ENCODE measurements around the gene TAS2R38. TPM values are rescaled to one million over a fixed set of nuclear protein-coding genes. Genes with fewer than 3 reads are reported as not detected.
A peak's percentile ranks its signal among the peaks of the same experiment; 100 is the strongest.
"Not testable (repeated sequence)": the region's sequence is repeated elsewhere in the genome, so short reads cannot be mapped to it uniquely, and the experiment has no call there.

TAS2R38 gene
- total RNA-seq, 2 experiments from 2014 or later: not detected

DNA sequence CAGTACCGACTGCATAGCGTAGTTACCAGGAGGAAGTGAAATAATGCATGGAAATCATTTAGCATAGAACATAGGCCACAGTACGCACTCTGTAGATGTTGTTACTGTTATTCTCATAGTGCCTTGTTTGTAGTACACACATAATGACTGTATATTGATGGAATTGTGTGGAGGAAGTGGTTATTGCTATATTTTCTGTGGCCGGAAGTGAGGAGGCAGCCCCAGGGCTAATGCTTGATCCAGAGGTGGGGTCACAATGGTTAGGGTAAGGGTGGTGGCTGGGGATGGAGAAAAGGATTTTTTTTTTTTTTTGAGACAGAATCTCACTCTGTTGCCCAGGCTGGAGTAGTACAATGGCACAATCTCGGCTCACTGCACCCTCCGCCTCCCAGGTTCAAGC lies 17.6 kb upstream of the TAS2R38 start:
- no peaks in the 10 kb centered on the region for H3K36me3 Mint-ChIP-seq
- H3K4me3 Mint-ChIP-seq: no peak overlapping the region
- no peaks in the 10 kb centered on the region for H3K27me3 Mint-ChIP-seq
- H3K9me3 Mint-ChIP-seq: no peaks in the 10 kb centered on the region
- DNase-seq (no peak), ATAC-seq (ENCODE audit: low read depth) (peak; percentile 26)
- POLR2A ChIA-PET: no interaction called here
- peaks cover 6% of the 10 kb centered on the region for H3K4me1 Mint-ChIP-seq
- no peak overlapping the region for H3K27ac Mint-ChIP-seq

DNA sequence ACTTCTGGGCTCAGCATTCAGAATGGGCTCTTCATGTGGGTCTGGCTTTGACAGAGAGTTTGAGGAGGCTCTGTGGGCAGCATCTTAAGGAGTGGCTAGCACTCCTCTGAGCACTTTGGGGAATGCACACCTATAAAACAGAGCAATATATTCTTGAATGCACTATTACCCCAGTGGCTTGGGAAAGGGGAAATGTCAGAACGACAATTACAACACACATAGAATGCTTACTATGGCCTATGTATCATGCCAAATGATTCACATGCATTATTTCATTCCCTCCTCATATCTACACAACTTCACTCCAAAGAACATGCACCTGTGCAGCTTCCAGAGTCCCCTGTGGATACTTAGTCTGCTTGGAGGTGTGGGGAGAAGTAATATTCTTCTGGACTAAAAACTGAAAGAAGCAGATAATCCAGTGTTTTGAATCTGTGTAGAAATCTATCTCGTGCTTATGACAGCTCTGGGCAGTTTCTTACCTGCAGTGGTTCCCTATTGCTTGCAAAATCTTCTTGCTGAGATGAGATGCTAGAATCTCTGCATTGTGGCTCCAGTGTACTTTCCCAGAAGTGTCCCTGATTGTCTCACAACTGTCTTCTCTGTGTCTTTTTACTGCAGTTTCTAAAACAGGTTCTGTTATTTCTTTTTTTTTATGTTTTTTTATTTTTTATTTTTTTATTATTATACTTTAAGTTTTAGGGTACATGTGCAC lies 16.6 kb upstream of the TAS2R38 start:
- H3K9me3 Mint-ChIP-seq: no peaks in the 10 kb centered on the region
- H3K4me3 Mint-ChIP-seq: no peak overlapping the region
- no peaks in the 10 kb centered on the region for H3K36me3 Mint-ChIP-seq
- no peak overlapping the region for H3K27ac Mint-ChIP-seq
- POLR2A ChIA-PET: no interaction called here
- no peak for DNase-seq
- H3K27me3 Mint-ChIP-seq: no peaks in the 10 kb centered on the region
- peaks cover 6% of the 10 kb centered on the region for H3K4me1 Mint-ChIP-seq
- ATAC-seq (ENCODE audit: low read depth): no peak

DNA sequence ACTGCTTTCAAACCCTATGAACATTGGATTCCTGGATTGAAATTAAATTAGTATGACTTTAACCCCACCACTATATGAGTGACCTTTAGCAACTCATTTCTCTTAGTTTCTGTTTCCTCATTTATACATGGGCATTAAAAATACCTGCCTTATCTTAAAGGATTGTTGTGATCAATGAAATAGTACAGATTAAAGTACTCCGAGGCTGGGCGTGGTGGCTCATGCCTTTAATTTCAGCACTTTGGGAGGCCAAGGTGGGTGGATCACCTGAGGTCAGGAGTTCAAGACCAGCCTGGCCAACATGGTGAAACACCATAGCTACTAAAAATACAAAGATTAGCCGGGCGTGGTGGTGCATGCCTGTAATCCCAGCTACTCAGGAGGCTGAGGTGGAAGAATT lies 14.2 kb upstream of the TAS2R38 start:
- H3K27me3 Mint-ChIP-seq; ATAC-seq (ENCODE audit: low read depth); H3K9me3 Mint-ChIP-seq; H3K27ac Mint-ChIP-seq; DNase-seq; POLR2A ChIA-PET; H3K36me3 Mint-ChIP-seq; H3K4me3 Mint-ChIP-seq; H3K4me1 Mint-ChIP-seq: not testable (repeated sequence)

DNA sequence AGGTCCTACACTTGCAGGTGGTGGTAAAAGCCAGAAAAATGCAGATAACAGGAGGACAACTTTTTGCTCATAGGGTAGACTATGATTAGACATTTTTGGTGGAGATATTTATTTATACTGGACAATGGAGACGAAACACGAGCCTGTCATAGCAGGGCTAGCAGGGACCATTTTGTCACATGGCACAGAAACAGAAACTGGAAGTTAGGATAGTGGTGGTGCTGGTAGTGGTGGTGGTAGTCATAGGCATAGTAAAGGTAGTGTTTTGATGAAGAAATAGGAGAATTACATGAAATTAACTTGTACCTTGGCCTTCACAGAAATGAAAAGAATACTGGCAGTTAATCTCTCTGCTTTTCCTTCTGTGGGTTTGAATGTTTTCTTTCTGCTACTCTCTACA lies 13.3 kb upstream of the TAS2R38 start:
- H3K9me3 Mint-ChIP-seq: no peaks in the 10 kb centered on the region
- no peak overlapping the region for H3K27ac Mint-ChIP-seq
- POLR2A ChIA-PET: no interaction called here
- ATAC-seq (ENCODE audit: low read depth): no peak
- H3K27me3 Mint-ChIP-seq: no peaks in the 10 kb centered on the region
- H3K36me3 Mint-ChIP-seq: no peaks in the 10 kb centered on the region
- H3K4me1 Mint-ChIP-seq: peaks cover 6% of the 10 kb centered on the region
- H3K4me3 Mint-ChIP-seq: no peak overlapping the region
- DNase-seq: no peak

DNA sequence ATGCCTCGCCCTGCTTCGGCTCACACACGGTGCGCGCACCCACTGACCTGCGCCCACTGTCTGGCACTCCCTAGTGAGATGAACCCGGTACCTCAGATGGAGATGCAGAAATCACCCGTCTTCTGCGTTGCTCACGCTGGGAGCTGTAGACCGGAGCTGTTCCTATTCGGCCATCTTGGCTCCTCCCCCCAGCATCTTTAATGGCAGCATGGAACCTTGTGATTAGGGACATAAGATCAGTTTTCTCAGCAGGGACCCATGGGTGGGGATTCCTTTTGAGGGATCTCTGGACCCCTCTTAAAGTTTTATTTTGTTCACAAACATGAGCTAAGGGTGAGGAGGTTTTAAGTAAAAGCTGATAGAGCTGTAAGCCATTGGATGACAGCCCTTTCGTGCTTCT lies 12.4 kb upstream of the TAS2R38 start:
- H3K27ac Mint-ChIP-seq; POLR2A ChIA-PET; H3K4me3 Mint-ChIP-seq; DNase-seq; H3K36me3 Mint-ChIP-seq; ATAC-seq (ENCODE audit: low read depth); H3K4me1 Mint-ChIP-seq; H3K9me3 Mint-ChIP-seq; H3K27me3 Mint-ChIP-seq: not testable (repeated sequence)

DNA sequence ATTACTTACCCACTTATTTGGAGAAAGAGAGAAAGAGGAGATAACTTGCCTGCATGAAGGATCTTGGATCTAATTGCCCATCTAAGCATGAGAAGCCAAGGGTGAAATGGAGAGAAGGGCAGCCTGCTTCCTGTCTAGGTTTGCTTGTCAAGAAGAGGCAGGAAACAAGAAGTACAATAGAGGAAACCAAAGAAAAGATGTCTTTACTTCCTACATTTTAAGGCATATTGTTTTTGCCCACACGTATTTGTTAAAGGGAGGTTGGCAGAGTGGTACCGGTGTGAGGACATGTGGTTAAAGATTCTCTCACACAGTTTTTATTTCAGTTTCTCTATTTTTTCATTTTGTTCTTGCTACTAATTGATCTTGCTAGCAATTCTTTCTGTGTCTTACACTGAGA lies 6.0 kb upstream of the TAS2R38 start:
- Mint-ChIP-seq H3K4me1 (peaks cover 21% of the 10 kb centered on the region), H3K4me3 (no peak overlapping the region), H3K9me3 (peaks cover 2% of the 10 kb centered on the region), H3K36me3 (no peaks in the 10 kb centered on the region), H3K27ac (no peak overlapping the region), H3K27me3 (no peaks in the 10 kb centered on the region)
- DNase-seq (no peak), ATAC-seq (ENCODE audit: low read depth) (no peak)
- POLR2A ChIA-PET: no interaction called here

DNA sequence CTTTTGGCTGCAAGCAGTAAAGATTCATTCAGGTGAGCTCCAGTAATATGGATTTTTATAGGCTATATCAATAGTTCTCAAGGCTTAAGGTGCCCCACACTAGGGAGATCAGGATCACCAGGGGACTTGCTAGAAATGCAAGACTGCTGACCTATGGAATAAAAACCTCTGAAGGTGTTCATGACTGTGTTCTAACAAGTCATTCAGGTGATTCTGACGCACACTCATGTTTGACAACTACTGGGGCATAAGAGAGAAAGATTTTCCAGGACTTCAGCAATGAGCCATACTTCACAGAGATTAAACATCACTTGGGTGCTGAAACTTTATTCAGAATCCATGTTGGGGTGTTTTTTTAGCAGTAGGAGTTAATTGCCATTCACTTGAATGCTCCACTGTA lies 4.8 kb upstream of the TAS2R38 start:
- Mint-ChIP-seq H3K4me1 (peaks cover 21% of the 10 kb centered on the region), H3K4me3 (no peak overlapping the region), H3K9me3 (peaks cover 2% of the 10 kb centered on the region), H3K27me3 (no peaks in the 10 kb centered on the region), H3K36me3 (no peaks in the 10 kb centered on the region), H3K27ac (no peak overlapping the region)
- POLR2A ChIA-PET: interaction anchor here (0.6 kb wide), 1 partner anchor 356 kb away, joined by 3 read pairs; no protein-coding TSS in a partner anchor
- ATAC-seq (ENCODE audit: low read depth) (no peak), DNase-seq (no peak)

DNA sequence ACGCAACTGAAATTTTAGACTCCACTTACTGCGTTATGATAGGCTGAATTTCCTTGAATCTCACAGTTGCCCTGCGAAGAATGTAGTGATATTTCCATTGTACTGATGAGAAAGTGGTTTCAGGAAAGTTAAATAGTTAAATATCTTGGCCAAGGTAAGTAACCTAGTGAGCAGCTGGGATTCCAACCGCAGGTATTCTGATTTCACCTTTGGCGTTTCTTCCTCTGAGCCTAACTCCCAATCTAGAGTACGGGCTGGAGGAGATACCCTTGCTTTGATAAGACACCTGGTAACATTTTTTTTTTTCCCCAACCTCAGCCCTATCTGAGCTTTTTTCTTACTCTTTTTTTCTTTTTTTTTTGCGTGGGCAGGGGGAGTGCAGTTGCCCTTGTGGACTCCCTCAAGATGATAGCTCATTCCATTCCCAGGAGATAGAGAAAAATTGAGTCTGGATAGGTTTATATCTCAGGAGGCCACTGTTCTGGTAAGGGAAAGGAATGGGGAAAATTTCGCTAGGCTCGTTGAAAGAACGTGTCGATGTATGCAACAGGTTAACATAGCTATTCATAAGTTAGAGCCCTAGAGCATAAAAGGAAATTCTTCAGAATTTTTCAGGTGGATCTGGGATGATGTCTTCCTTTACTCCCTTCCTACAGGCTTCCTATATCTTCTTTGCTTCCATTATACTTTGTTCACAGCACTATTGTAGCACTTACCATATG lies 3.1 kb upstream of the TAS2R38 start:
- DNase-seq (no peak), ATAC-seq (ENCODE audit: low read depth) (no peak)
- H3K27ac Mint-ChIP-seq: no peak overlapping the region
- peak overlapping the region; percentile 81 for H3K4me3 Mint-ChIP-seq
- peaks cover 21% of the 10 kb centered on the region for H3K4me1 Mint-ChIP-seq
- POLR2A ChIA-PET: interaction anchor here (1.2 kb wide), 1 partner anchor 317 kb away, joined by 3 read pairs; no protein-coding TSS in a partner anchor
- peaks cover 2% of the 10 kb centered on the region for H3K9me3 Mint-ChIP-seq
- no peaks in the 10 kb centered on the region for H3K36me3 Mint-ChIP-seq
- H3K27me3 Mint-ChIP-seq: peaks cover 3% of the 10 kb centered on the region

DNA sequence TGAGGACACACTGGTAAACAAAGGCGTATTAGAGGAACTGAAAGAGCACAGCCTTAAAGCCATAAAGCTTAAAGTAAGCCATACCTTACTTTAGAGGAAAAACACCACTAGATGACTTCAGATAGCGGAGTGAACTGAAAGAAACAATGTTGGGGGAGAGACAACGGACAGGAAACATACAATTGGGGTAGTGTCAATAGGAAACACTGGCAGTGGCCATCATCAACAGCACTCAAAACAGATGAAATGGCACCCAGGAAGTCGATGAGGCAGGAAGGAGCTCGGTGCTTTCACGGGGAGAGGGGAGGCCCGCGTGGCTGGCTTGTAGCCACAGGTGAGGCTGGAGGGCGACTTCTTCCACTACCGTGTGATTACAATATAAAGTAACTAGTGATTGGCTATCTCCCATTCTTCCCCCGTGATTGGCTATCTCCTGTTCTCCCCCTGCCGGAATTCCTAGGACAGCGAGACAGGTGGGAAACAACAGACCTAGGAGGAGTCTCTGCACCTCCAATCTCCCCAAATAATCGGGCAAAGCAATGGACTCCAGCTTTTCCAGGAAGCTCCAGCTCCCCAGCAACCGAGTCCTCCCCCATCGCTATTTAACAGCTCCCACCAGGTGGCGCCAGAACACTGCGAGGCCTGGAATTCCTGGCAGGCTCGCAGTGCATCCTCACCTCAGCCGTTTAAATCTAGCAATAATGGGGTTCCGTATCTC lies 2.4 kb upstream of the TAS2R38 start:
- H3K36me3 Mint-ChIP-seq: no peaks in the 10 kb centered on the region
- H3K9me3 Mint-ChIP-seq: peaks cover 2% of the 10 kb centered on the region
- peaks cover 3% of the 10 kb centered on the region for H3K27me3 Mint-ChIP-seq
- POLR2A ChIA-PET: interaction anchor here (1.1 to 1.2 kb wide), 2 partner anchors 9 to 316 kb away, joined by 3 read pairs; no protein-coding TSS in a partner anchor
- peak overlapping the region; percentile 74 for H3K27ac Mint-ChIP-seq
- H3K4me3 Mint-ChIP-seq: peak overlapping the region; percentile 81
- peaks cover 21% of the 10 kb centered on the region for H3K4me1 Mint-ChIP-seq
- ATAC-seq (ENCODE audit: low read depth): peak; percentile 88
- peak; percentile 79 for DNase-seq

DNA sequence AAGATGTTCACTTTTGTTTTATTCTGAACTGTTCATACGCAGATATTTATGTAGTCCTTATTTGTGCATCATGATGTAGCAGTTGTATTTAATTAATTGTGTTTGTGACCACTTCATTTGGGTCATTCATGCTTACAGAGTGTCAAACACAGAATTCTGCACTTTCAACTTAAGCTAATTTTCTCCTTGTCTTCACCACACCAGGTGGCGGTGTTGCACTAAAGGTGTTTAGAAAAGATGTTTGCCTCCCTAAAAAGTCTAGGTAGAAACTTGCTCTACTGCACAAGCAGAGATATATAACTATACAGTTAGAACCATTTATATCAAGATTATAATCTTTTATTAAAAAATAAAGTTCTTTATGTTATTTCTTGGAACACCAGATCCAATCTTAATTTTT lies 1.3 kb upstream of the TAS2R38 start:
- Mint-ChIP-seq H3K27ac (no peak overlapping the region), H3K4me1 (peaks cover 19% of the 10 kb centered on the region), H3K9me3 (peaks cover 2% of the 10 kb centered on the region), H3K36me3 (no peaks in the 10 kb centered on the region), H3K27me3 (peaks cover 3% of the 10 kb centered on the region), H3K4me3 (no peak overlapping the region)
- POLR2A ChIA-PET: no interaction called here
- DNase-seq (no peak), ATAC-seq (ENCODE audit: low read depth) (no peak)

DNA sequence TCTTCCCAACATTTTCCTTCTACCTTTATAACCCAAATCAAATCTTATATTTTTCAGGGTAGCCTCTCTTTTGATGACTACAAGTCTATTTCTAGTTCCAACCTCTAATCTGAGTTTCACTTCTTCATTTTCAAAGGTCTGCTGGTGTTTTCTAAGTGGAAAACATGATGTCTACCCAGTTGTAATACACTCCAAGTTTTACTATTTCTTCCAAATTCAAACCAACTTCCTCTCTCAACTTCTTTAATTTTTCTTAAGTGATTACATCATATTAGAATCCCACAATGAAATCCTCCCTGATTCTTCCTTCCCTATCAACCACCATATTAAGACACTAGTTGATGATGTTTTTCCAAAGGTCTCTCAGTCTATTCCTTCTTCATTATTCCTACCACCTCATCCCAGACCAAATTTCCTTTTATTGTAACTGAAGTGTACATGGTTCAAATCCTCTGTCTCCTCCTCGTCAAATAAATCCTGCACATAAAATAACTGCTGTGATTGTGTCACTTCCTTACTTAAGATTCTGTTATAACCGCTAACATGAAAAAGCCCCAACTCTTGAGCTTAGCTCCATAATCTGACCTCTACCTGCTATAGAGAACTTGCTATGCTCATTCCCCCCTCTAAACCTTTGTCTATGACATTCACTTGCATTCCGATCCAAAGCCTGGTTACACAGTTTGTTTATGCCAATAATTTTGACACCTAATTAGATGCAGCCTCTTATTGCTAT lies 12.7 kb downstream of the TAS2R38 start:
- Mint-ChIP-seq H3K9me3 (no peaks in the 10 kb centered on the region), H3K4me3 (no peak overlapping the region), H3K36me3 (no peaks in the 10 kb centered on the region), H3K4me1 (no peaks in the 10 kb centered on the region), H3K27ac (no peak overlapping the region), H3K27me3 (peaks cover 3% of the 10 kb centered on the region)
- no peak for DNase-seq
- no peak for ATAC-seq (ENCODE audit: low read depth)
- POLR2A ChIA-PET: no interaction called here

DNA sequence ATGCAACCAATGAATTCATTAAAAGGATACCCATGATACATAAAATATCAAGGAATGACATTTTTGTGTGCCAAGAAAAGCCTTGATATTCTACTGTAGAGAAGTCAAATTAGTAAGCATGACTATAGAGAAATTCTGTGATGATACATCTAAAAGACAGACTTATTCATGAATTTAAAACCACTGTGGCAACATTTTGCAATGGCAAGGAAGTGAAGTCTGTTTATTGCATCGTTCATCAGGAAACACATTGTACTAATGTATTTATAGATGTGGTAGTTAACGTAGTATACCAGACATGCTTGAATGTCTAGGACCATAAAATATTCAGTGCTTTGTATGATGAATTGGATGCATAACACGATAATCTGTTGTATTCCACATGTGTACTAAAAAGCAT lies 17.5 kb downstream of the TAS2R38 start:
- no peak for ATAC-seq (ENCODE audit: low read depth)
- POLR2A ChIA-PET: no interaction called here
- H3K9me3 Mint-ChIP-seq: no peaks in the 10 kb centered on the region
- no peak overlapping the region for H3K4me3 Mint-ChIP-seq
- H3K27me3 Mint-ChIP-seq: peaks cover 6% of the 10 kb centered on the region
- no peak for DNase-seq
- no peaks in the 10 kb centered on the region for H3K36me3 Mint-ChIP-seq
- H3K4me1 Mint-ChIP-seq: no peaks in the 10 kb centered on the region
- H3K27ac Mint-ChIP-seq: no peak overlapping the region

DNA sequence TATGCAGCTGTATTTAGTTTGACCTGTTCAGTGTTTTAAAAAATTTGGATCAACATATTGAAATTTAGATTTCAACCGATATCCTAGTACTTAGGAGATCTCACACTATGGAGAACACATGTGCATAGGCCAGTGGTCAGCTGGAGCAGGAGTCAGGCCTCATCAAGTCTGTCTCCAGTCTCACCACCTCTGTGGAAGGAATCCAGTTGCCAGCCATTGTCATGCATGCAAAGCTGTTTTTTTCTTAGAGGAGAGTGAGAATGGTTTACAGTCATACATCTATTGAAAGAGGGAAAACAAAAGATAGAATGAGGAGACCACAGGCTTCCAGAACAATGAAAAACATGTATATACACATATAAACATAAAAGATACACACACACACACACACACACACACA lies 19.2 kb downstream of the TAS2R38 start:
- H3K9me3 Mint-ChIP-seq: no peaks in the 10 kb centered on the region
- POLR2A ChIA-PET: no interaction called here
- H3K4me1 Mint-ChIP-seq: no peaks in the 10 kb centered on the region
- no peaks in the 10 kb centered on the region for H3K36me3 Mint-ChIP-seq
- peaks cover 7% of the 10 kb centered on the region for H3K27me3 Mint-ChIP-seq
- no peak overlapping the region for H3K4me3 Mint-ChIP-seq
- DNase-seq: no peak
- H3K27ac Mint-ChIP-seq: no peak overlapping the region
- no peak for ATAC-seq (ENCODE audit: low read depth)
